Measurements from ENCODE around the gene ZBTB21.

ZBTB21 gene

GRCh38 chr21:42025376-42026081, 15.4 kb upstream of the ZBTB21 start:
- no peak overlapping the region for H3K4me3 Mint-ChIP-seq
- no peaks in the 10 kb centered on the region for H3K9me3 Mint-ChIP-seq
- peaks cover 25% of the 10 kb centered on the region for H3K27me3 Mint-ChIP-seq
- no peak overlapping the region for H3K27ac Mint-ChIP-seq (ENCODE audit: low read depth)
- no peak for ATAC-seq (replicated peaks; ENCODE audit: extremely low read depth, poor library complexity, severe bottlenecking)
- H3K36me3 Mint-ChIP-seq (ENCODE audit: insufficient read depth): peaks cover 2% of the 10 kb centered on the region
- H3K4me1 Mint-ChIP-seq: no peaks in the 10 kb centered on the region
- no peak for DNase-seq (ENCODE audit: low spot score in 2 of 2)

GRCh38 chr21:42022906-42023305, 12.7 kb upstream of the ZBTB21 start:
- Mint-ChIP-seq H3K9me3 (no peaks in the 10 kb centered on the region), H3K4me1 (no peaks in the 10 kb centered on the region), H3K4me3 (no peak overlapping the region), H3K36me3 (ENCODE audit: insufficient read depth) (peaks cover 2% of the 10 kb centered on the region), H3K27me3 (peaks cover 39% of the 10 kb centered on the region), H3K27ac (ENCODE audit: low read depth) (no peak overlapping the region)
- ATAC-seq (replicated peaks; ENCODE audit: extremely low read depth, poor library complexity, severe bottlenecking): no peak
- no peak for DNase-seq (ENCODE audit: low spot score in 2 of 2)

- Mint-ChIP-seq H3K9me3 (no peaks in the 10 kb centered on the region), H3K27ac (ENCODE audit: low read depth) (no peak overlapping the region), H3K4me3 (no peak overlapping the region), H3K4me1 (no peaks in the 10 kb centered on the region), H3K27me3 (peaks cover 39% of the 10 kb centered on the region), H3K36me3 (ENCODE audit: insufficient read depth) (peaks cover 2% of the 10 kb centered on the region)
- ATAC-seq (replicated peaks; ENCODE audit: extremely low read depth, poor library complexity, severe bottlenecking) (no peak), DNase-seq (ENCODE audit: low spot score in 2 of 2) (no peak)
Observed at GRCh38 chr21:42022091-42022430, 11.9 kb upstream of the ZBTB21 start.

- Mint-ChIP-seq H3K4me1 (no peaks in the 10 kb centered on the region), H3K27ac (ENCODE audit: low read depth) (no peak overlapping the region), H3K9me3 (no peaks in the 10 kb centered on the region), H3K4me3 (no peak overlapping the region), H3K36me3 (ENCODE audit: insufficient read depth) (no peaks in the 10 kb centered on the region), H3K27me3 (peaks cover 39% of the 10 kb centered on the region)
- no peak for DNase-seq (ENCODE audit: low spot score in 2 of 2)
- ATAC-seq (replicated peaks; ENCODE audit: extremely low read depth, poor library complexity, severe bottlenecking): no peak
Observed at GRCh38 chr21:42021371-42022090, 11.4 kb upstream of the ZBTB21 start.

- Mint-ChIP-seq H3K36me3 (ENCODE audit: insufficient read depth) (no peaks in the 10 kb centered on the region), H3K9me3 (no peaks in the 10 kb centered on the region), H3K4me1 (no peaks in the 10 kb centered on the region), H3K4me3 (no peak overlapping the region), H3K27ac (ENCODE audit: low read depth) (no peak overlapping the region), H3K27me3 (peaks cover 36% of the 10 kb centered on the region)
- DNase-seq (ENCODE audit: low spot score in 2 of 2): no peak
- ATAC-seq (replicated peaks; ENCODE audit: extremely low read depth, poor library complexity, severe bottlenecking): no peak
Observed at GRCh38 chr21:42019706-42020105, 9.5 kb upstream of the ZBTB21 start.

- peaks cover 31% of the 10 kb centered on the region for H3K27me3 Mint-ChIP-seq
- H3K4me1 Mint-ChIP-seq: no peaks in the 10 kb centered on the region
- H3K4me3 Mint-ChIP-seq: no peak overlapping the region
- ATAC-seq (replicated peaks; ENCODE audit: extremely low read depth, poor library complexity, severe bottlenecking): no peak
- H3K9me3 Mint-ChIP-seq: no peaks in the 10 kb centered on the region
- no peak overlapping the region for H3K27ac Mint-ChIP-seq (ENCODE audit: low read depth)
- DNase-seq (ENCODE audit: low spot score in 2 of 2): no peak
- H3K36me3 Mint-ChIP-seq (ENCODE audit: insufficient read depth): no peaks in the 10 kb centered on the region
Observed at GRCh38 chr21:42019101-42019605, 9.0 kb upstream of the ZBTB21 start.

- H3K27me3 Mint-ChIP-seq: peaks cover 26% of the 10 kb centered on the region
- no peak overlapping the region for H3K4me3 Mint-ChIP-seq
- no peak for ATAC-seq (replicated peaks; ENCODE audit: extremely low read depth, poor library complexity, severe bottlenecking)
Observed at GRCh38 chr21:42017022-42017421, 6.9 kb upstream of the ZBTB21 start.

GRCh38 chr21:42016364-42016985, 6.3 kb upstream of the ZBTB21 start:
- Mint-ChIP-seq H3K4me3 (no peak overlapping the region), H3K27me3 (peaks cover 23% of the 10 kb centered on the region)

More at GRCh38 chr21:42017022-42017421, 6.9 kb upstream of the ZBTB21 start:
- H3K36me3 Mint-ChIP-seq (ENCODE audit: insufficient read depth): no peaks in the 10 kb centered on the region
- no peaks in the 10 kb centered on the region for H3K9me3 Mint-ChIP-seq
- no peak overlapping the region for H3K27ac Mint-ChIP-seq (ENCODE audit: low read depth)
- no peak for DNase-seq (ENCODE audit: low spot score in 2 of 2)
- no peaks in the 10 kb centered on the region for H3K4me1 Mint-ChIP-seq

GRCh38 chr21:42013931-42014330, 3.8 kb upstream of the ZBTB21 start:
- Mint-ChIP-seq H3K36me3 (ENCODE audit: insufficient read depth) (peaks cover 12% of the 10 kb centered on the region), H3K4me1 (no peaks in the 10 kb centered on the region), H3K4me3 (no peak overlapping the region), H3K27ac (ENCODE audit: low read depth) (no peak overlapping the region), H3K9me3 (no peaks in the 10 kb centered on the region), H3K27me3 (no peaks in the 10 kb centered on the region)
- ATAC-seq (replicated peaks; ENCODE audit: extremely low read depth, poor library complexity, severe bottlenecking) (no peak), DNase-seq (ENCODE audit: low spot score in 2 of 2) (no peak)

More at GRCh38 chr21:42016364-42016985, 6.3 kb upstream of the ZBTB21 start:
- Mint-ChIP-seq H3K9me3 (no peaks in the 10 kb centered on the region), H3K36me3 (ENCODE audit: insufficient read depth) (peaks cover 2% of the 10 kb centered on the region), H3K4me1 (no peaks in the 10 kb centered on the region), H3K27ac (ENCODE audit: low read depth) (no peak overlapping the region)
- no peak for ATAC-seq (replicated peaks; ENCODE audit: extremely low read depth, poor library complexity, severe bottlenecking)
- DNase-seq (ENCODE audit: low spot score in 2 of 2): no peak

- Mint-ChIP-seq H3K4me3 (no peak overlapping the region), H3K9me3 (no peaks in the 10 kb centered on the region), H3K4me1 (no peaks in the 10 kb centered on the region), H3K27ac (ENCODE audit: low read depth) (no peak overlapping the region), H3K36me3 (ENCODE audit: insufficient read depth) (peaks cover 14% of the 10 kb centered on the region), H3K27me3 (no peaks in the 10 kb centered on the region)
- DNase-seq (ENCODE audit: low spot score in 2 of 2) (no peak), ATAC-seq (replicated peaks; ENCODE audit: extremely low read depth, poor library complexity, severe bottlenecking) (no peak)
Observed at GRCh38 chr21:42013376-42013775, 3.2 kb upstream of the ZBTB21 start.

GRCh38 chr21:42012763-42013329, 2.7 kb upstream of the ZBTB21 start:
- Mint-ChIP-seq H3K36me3 (ENCODE audit: insufficient read depth) (peaks cover 14% of the 10 kb centered on the region), H3K4me3 (peak overlapping the region; percentile 74), H3K27ac (ENCODE audit: low read depth) (no peak overlapping the region), H3K9me3 (no peaks in the 10 kb centered on the region), H3K4me1 (no peaks in the 10 kb centered on the region), H3K27me3 (no peaks in the 10 kb centered on the region)
- no peak for ATAC-seq (replicated peaks; ENCODE audit: extremely low read depth, poor library complexity, severe bottlenecking)
- no peak for DNase-seq (ENCODE audit: low spot score in 2 of 2)

- Mint-ChIP-seq H3K27ac (ENCODE audit: low read depth) (no peak overlapping the region), H3K27me3 (no peaks in the 10 kb centered on the region), H3K4me3 (peak overlapping the region; percentile 74), H3K36me3 (ENCODE audit: insufficient read depth) (peaks cover 14% of the 10 kb centered on the region), H3K4me1 (peaks cover 3% of the 10 kb centered on the region), H3K9me3 (no peaks in the 10 kb centered on the region)
- no peak for DNase-seq (ENCODE audit: low spot score in 2 of 2)
- no peak for ATAC-seq (replicated peaks; ENCODE audit: extremely low read depth, poor library complexity, severe bottlenecking)
Observed at GRCh38 chr21:42012344-42012743, 2.2 kb upstream of the ZBTB21 start.
